Kidney (tissue), 14 donors: ENCODE measurements around the gene GZMM. TPM values are rescaled to one million over a fixed set of nuclear protein-coding genes. Genes with fewer than 3 reads are reported as not detected.

Experiments
- DNase-seq, 5 donors: peaks; one replicate each; pipeline ENCODE4 v3.0.0-alpha.2; 2013 to 2020
- FAIRE-seq: peaks from 2 replicates; lab custom pipeline; 2012; peaks lifted over from hg19 to GRCh38; lab: Jason Lieb, UNC
- H3K27ac ChIP-seq, 2 donors: one replicate each; pipeline ENCODE4 v1.7.0; 2013; ENCODE audit warnings: low read depth in 2 of 2, low read length in 2 of 2, inconsistent platforms in 1 of 2
- H3K27me3 ChIP-seq: one replicate; pipeline ENCODE4 v1.7.1; 2013; ENCODE audit warnings: low read length, inconsistent platforms; ENCODE audit not compliant: control insufficient read depth, insufficient read depth
- H3K36me3 ChIP-seq, 3 donors: one replicate each; pipeline versions ENCODE4 v1.7.0 to v1.7.1; 2013; ENCODE audit warnings: low read length in 3 of 3, control low read depth in 1 of 3, inconsistent platforms in 1 of 3; ENCODE audit not compliant: insufficient read depth in 3 of 3, control insufficient read depth in 2 of 3
- H3K4me1 ChIP-seq, 3 donors: one replicate each; pipeline versions ENCODE4 v1.7.0 to v1.7.1; 2013; ENCODE audit warnings: low read length in 3 of 3, inconsistent platforms in 1 of 3, low read depth in 1 of 3; ENCODE audit not compliant: control insufficient read depth in 2 of 3, insufficient read depth in 2 of 3
- H3K4me3 ChIP-seq, 3 donors: one replicate each; pipeline versions ENCODE4 v1.7.0 to v1.8.1; 2013; ENCODE audit warnings: low read length in 3 of 3, control low read depth in 1 of 3, inconsistent platforms in 1 of 3
- H3K9ac ChIP-seq, 3 donors: one replicate each; pipeline versions ENCODE4 v1.7.0 to v1.7.1; 2013; ENCODE audit warnings: low read length in 3 of 3, control low read depth in 1 of 3, inconsistent platforms in 1 of 3
- H3K9me3 ChIP-seq, 3 donors: one replicate each; pipeline versions ENCODE4 v1.7.0 to v1.7.1; 2013; ENCODE audit warnings: low read length in 3 of 3, control low read depth in 1 of 3, inconsistent platforms in 1 of 3; ENCODE audit not compliant: control insufficient read depth in 2 of 3, insufficient read depth in 1 of 3
- intact Hi-C: fragments of 100-400 bp; cut with DNase I; formaldehyde crosslinking; loops from one replicate; pipeline ENCODE4 v1.11.1; 2022
- polyA plus RNA-seq: library from polyadenylated mRNA; stranded (reverse); fragments of 350-450 nt; fragmentation: Illumina TruSeq; extraction: RNeasy Lipid Tissue Mini Kit (QIAGEN cat#74804); gene quantifications from one replicate; pipeline ENCODE4 v1.2.3, GENCODE V29; 2014; ENCODE audit warnings: low read depth, low replicate concordance; ENCODE audit not compliant: insufficient read depth
- total RNA-seq: library from RNA; stranded (reverse); fragmentation: NEBNext Ultra II Directional; extraction: Animal tissue kit (Norgen Biotek cat#: 25700); gene quantifications from one replicate; pipeline ENCODE4 v1.2.1, GENCODE V29; 2021
- TF ChIP-seq, protein P1 (sequence below): IDR thresholded peaks from 3 replicates; pipeline ENCODE4 v1.5.1; 2012; ENCODE audit warnings: mild to moderate bottlenecking, moderate library complexity, borderline replicate concordance; ENCODE audit not compliant: insufficient read depth; ENCODE audit errors: extremely low read depth
- donor health status: control.
- donor health status: control.
- donor health status: control.
- donor health status: control.
- donor health status: control.
- donor health status: DM: yes; HTN: yes; CAD: no.
- donor health status: Normal renal cell carcinoma (clear cell type).

Gene GZMM
- total and polyA plus RNA-seq, 2 donors from 2014 or later: 2.8 TPM; not detected in 1

- Histone ChIP-seq H3K4me1 (peaks cover 0 to 28% (median 9%) of the 10 kb centered on the region in 3 donors), H3K9me3 (no peaks in the 10 kb centered on the region), H3K4me3 (no peak overlapping the region), H3K36me3 (peaks cover 0 to 13% (median 0%) of the 10 kb centered on the region in 3 donors), H3K9ac (no peak overlapping the region), H3K27me3 (no peaks in the 10 kb centered on the region), H3K27ac (no peak overlapping the region)
- TF ChIP-seq, protein P1, sequence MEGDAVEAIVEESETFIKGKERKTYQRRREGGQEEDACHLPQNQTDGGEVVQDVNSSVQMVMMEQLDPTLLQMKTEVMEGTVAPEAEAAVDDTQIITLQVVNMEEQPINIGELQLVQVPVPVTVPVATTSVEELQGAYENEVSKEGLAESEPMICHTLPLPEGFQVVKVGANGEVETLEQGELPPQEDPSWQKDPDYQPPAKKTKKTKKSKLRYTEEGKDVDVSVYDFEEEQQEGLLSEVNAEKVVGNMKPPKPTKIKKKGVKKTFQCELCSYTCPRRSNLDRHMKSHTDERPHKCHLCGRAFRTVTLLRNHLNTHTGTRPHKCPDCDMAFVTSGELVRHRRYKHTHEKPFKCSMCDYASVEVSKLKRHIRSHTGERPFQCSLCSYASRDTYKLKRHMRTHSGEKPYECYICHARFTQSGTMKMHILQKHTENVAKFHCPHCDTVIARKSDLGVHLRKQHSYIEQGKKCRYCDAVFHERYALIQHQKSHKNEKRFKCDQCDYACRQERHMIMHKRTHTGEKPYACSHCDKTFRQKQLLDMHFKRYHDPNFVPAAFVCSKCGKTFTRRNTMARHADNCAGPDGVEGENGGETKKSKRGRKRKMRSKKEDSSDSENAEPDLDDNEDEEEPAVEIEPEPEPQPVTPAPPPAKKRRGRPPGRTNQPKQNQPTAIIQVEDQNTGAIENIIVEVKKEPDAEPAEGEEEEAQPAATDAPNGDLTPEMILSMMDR: no peak
- peak in 1 of 5 donors; percentile 66 for DNase-seq
- intact Hi-C loops: no loop called here
- FAIRE-seq: no peak
Measured at GRCh38 chr19:576768-577438, 33.0 kb downstream of the GZMM start.

- H3K4me3 ChIP-seq: no peak overlapping the region
- no peaks in the 10 kb centered on the region for H3K9me3 ChIP-seq
- H3K36me3 ChIP-seq: peaks cover 0 to 13% (median 0%) of the 10 kb centered on the region in 3 donors
- no peak overlapping the region for H3K27ac ChIP-seq
- FAIRE-seq: no peak
- DNase-seq: peak in 1 of 5 donors; percentile 67
- no peak overlapping the region for H3K9ac ChIP-seq
- H3K27me3 ChIP-seq: no peaks in the 10 kb centered on the region
- intact Hi-C loops: no loop called here
- TF ChIP-seq, protein P1: no peak
- H3K4me1 ChIP-seq: peaks cover 0 to 28% (median 9%) of the 10 kb centered on the region in 3 donors
Measured at GRCh38 chr19:577439-578392, 33.9 kb downstream of the GZMM start.

GRCh38 chr19:579111-579841, 35.4 kb downstream of the GZMM start:
- H3K9me3 ChIP-seq: no peaks in the 10 kb centered on the region
- TF ChIP-seq, protein P1: no peak
- peaks cover 0 to 22% (median 9%) of the 10 kb centered on the region in 3 donors for H3K4me1 ChIP-seq
- FAIRE-seq: no peak
- H3K27me3 ChIP-seq: no peaks in the 10 kb centered on the region
- no peak overlapping the region for H3K27ac ChIP-seq
- intact Hi-C loops: no loop called here
- no peak overlapping the region for H3K9ac ChIP-seq
- peaks cover 0 to 13% (median 0%) of the 10 kb centered on the region in 3 donors for H3K36me3 ChIP-seq
- no peak overlapping the region for H3K4me3 ChIP-seq
- DNase-seq: peak in 1 of 5 donors; percentile 73
